Right lobe of liver (tissue), 4 donors: ENCODE results near the gene BTBD16.

Source experiments
- CTCF ChIP-seq, 4 donors: fragments of 200-600 bp in 3 of 4; fragments of 450-650 bp in 1 of 4; IDR thresholded peaks; one replicate each; pipeline versions ENCODE4 v1.5.1 to v1.8.0; 2016 to 2022; ENCODE audit warnings: antibody characterized with exemption in 4 of 4, mild to moderate bottlenecking in 2 of 4
- POLR2A ChIP-seq: fragments of 450-650 bp; IDR thresholded peaks from one replicate; pipeline ENCODE4 v1.6.1; 2017; ENCODE audit warnings: antibody characterized with exemption, mild to moderate bottlenecking
- donor health status: DM: no; HTN: no; CAD: no.
- donor health status: DM: no; HTN: no; CAD: no.
- donor health status: DM: no; HTN: yes; CAD: no.

DNA sequence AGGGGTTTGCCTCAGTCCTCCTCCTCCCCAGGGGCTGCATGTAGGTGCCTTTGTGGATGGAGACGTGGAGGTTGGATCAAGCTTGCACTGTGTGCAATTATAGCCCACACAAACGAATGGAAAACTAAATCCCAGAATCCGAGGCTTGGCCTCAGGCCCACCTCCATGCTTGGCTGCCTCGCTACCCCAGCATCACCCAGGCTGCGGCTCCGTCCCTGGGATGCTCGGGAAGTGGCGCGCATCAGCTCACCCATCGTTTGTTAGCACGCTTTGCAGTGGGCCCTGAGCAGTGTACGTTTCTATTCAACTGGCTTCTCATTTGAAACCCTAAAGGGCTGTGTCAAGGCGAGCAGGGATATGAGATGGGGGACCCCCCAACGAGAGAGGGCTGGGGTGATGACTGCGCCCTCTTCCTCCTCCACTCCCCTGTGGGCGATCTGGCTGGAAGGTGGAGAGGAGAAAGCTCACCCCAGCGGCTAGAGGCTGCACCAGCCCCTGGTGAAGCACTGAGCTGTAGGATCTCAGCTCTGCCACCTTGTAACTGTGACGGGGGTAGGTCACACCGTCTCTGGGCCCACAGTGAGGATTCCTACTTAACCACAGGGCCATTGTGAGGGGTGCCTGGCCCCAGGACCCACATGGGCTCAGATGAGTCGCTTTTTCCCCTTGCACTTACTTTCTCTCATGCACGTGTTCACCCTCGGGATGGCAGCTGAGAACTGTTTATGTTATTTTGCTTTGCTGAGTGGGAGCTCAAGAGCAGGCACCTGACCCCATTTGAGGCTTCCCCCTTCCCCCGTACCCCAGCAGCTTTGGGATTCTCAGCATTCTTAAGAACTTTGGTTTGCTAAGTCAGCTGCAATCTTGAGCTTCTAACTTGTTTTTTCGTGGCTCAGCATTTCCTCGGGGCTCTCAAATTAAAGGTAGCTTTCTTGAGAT, 12.7 kb upstream of the BTBD16 start:
- no peak for TF ChIP-seq CTCF (IDR thresholded peaks at IDR 0.05)
- no peak for TF ChIP-seq POLR2A
